ENCODE results near the gene PPP1R9A.

PPP1R9A gene
- total RNA-seq = 0.06 to 2.2 (median 0.39) reads per million in 18 experiments

DNA sequence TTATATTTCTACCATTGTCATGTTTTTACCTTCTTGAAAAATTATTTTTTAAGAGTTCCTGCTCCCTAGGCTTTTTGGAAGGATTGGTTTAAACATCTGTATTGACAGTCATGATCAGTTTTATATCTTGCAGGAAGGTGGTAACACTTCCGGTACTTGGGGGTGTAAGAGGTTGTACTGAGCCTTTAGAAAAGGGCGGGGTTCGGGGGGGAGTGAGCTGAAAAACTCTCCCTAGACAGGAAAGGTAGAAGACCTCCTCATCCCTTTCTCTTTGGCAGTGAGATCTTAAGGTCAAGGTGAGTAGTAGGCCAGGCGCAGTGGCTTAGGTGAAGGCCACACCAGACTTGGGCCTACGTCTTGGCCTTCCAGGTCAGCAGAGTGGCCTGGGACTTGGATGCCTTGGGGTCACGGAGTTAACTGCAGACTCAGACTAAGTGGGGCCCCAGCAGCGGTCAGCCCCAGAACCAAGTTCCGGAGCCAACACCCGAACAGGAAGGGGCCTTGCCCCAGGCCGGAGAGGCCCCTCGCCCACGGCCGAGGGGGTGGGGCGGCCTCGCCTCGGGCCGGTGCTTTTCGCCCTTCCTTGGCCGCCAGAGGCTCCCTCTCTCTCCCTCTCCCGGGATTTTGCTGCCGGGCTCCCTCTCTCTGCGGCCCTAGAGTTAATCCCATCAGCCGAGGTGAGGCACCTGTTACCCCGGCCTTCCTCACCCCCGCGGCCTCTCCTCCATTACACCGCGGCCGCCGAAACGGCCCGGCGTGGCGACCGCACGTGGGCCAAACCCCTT is at the start of gene PPP1R9A:
Gene PPP1R9A, plus strand, starts transcription at position 569 of the 785 bp plus-strand sequence. CDS start 2,520 bp downstream, outside the sequence.
- no peak for DNase-seq

DNA sequence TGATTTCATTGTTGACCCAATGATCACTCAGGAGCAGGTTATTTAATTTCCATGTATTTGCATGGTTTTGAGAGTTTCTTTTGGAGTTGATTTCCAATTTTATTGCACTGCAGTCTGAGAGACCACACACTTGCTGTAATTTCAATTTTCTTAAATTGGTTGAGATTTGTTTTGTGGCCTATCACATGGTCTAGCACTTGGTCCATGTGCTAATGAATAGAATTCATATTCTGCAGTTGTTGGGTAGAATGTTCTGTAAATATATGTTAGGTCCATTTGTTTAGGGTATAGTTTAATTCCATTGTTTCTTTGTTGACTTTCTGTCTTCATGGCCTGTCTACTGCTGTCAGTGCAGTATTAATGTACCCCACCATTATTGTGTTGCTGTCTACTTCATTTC is 36.3 kb upstream of the PPP1R9A start:
- no peak for DNase-seq

DNA sequence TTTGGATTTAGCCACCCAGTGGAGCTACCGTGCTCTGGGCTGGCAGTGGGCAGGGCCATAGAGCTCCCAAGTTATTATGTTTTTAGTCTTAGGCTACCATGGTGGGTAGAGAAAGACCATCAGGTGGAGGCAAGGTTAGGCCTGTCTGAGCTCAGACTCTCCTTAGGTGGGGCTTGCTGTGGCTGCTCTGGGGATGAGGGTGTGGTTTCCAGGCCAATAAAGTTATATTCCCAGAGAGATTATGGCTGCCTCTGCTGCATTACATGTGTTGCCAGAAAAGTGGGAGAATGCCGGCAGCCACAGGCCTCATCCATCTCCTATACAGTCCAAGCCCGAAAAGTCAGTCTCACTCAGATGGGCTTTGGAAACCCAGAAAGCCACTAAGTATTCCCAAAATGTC is 34.2 kb upstream of the PPP1R9A start:
- DNase-seq = no peak

DNA sequence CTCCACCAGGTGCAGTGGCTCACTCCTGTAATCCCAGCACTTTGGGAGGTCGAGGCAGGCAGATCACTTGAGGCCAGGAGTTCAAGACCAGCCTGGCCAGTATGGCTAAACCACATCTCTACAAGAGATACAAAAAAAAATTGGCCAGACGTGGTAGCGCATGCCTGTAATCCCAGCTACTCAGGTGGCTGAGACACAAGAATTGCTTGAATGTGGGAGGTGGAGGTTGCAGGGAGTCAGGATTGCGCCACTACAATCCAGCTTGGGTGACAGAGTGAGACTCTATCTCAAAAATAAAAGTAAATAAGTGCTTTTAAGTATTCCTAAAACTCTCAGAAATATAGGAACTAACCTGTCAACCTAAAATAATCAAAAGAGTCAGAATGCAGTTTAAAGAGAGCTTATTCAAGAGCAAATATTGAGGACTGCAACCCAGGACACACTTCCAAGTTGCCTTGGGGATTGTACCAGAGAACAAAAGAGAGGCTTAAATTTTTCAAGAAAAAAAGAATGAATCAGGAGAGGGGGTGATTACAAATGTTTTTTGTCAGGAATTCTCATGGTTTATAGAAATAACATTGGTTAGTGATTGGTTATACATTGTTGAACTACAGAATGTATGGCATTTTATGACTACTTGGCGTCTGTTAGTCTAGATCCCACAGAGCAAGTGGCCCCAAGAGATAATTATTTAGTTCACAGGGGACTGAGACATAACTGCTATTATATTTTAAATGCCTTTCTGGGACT is 33.2 kb upstream of the PPP1R9A start:
- no peak for DNase-seq

DNA sequence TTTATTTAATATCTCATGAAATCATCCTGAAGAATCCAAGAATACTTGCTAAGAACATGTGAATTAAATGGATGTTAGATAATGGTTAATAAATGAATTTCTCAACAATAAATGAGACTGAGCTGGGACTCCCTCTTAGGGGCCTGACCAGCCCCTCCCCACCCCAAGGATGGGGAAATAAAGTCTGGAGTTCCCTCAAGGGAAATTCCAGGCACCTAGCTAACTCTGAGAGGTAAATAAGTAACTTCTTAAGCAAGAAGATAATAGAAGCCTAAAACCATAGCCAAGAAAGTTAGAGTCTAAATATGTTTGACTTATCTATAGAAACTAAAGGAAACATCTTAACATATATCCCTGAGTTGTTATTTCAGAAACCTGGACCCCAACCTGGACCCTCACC is 32.2 kb upstream of the PPP1R9A start:
- no peak for DNase-seq

DNA sequence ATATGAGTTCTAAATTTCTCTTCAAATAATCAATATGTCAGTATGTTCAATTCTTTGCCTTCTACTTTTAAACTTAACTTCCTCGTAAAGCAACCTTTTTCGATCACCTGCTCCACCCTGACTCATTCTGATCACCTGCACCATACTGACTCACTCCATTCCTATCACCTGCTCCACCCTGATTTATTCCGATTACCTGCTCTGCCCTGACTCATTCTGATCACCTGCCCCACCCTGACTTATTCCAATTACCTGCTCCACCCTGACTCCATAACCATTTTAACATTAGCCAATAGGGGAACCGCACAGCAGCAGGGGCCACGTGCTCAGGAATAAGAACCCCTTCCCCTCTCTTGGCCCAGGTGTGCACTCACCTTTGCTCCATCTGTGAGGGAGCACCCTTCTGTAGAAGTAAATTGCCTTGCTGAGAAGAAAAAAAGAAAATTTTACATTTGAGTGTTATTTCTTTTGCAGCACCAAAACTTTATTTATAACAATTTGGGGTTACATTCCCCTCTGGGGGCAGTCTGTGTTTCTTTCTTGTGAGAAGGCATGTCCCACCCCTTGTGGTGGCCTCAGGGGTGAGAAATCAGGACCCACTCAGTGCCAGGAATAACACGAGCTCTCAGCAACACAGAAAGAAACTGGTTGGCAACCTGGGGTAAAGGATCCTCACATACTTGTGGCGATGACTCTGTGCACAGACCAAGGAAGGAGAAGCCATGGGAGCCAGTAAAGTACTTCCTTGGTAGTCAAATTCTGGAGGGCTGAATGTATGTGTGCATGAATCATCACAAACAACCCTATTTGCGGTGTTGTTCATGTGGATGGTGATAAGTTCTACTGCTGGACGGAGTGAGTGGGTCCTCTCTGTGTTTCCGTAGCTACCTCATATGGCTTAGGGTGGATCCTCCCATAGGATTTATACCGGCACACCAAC is 29.4 kb upstream of the PPP1R9A start:
- no peak for DNase-seq

DNA sequence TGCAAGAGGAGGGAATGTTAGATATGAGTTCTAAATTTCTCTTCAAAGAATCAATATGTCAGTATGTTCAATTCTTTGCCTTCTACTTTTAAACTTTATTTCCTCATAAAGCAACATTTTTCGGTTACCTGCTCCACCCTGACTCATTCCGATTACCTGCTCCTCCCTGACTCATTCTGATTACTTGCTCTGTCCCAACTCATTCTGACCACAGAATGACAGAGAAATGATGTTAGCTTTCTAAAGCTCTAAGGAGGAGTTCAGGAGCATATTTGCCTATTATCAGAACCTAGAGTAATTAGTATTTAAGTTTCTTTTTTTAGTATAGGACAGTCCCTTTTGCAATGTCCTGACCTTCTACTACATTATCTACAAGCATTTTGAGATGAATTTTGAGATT is 24.5 kb upstream of the PPP1R9A start:
- DNase-seq = no peak

DNA sequence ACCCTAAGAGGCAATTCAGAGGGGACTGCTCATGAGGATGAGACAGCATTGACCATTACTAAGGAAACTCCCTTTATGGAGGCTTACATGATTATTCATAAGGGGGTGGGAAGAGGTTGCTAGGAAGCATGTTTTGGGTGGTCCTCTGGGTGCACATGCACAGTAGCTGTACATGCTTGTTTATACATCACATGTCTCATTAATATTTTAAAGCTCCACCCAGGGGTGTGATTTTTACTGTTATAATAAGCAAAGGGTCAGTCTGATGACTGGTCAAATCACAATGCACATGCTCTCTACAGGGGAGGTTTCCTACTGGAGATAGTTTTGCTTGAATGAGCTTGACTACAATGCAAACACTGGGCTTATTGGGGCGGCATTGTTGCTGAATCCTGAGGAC is 23.8 kb upstream of the PPP1R9A start:
- DNase-seq = no peak

DNA sequence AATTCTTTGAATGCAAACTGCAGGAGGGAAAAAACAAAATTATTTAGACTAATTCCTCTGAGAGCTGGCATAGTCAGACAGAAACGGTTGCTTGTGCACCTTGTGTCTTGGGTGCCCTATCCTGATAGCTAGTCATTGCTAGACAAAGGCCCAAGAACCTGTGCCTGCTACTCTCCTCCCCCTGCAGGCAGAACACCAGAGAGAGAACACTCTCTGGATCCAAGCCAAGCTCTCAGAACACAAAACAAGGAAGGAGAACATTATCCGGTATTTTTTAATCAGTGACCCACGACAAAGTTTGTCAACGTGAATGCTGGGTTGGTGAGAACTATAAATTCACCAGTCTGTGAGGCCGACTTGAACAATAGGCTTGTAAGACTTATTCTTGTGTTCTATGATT is 18.8 kb upstream of the PPP1R9A start:
- DNase-seq = no peak

DNA sequence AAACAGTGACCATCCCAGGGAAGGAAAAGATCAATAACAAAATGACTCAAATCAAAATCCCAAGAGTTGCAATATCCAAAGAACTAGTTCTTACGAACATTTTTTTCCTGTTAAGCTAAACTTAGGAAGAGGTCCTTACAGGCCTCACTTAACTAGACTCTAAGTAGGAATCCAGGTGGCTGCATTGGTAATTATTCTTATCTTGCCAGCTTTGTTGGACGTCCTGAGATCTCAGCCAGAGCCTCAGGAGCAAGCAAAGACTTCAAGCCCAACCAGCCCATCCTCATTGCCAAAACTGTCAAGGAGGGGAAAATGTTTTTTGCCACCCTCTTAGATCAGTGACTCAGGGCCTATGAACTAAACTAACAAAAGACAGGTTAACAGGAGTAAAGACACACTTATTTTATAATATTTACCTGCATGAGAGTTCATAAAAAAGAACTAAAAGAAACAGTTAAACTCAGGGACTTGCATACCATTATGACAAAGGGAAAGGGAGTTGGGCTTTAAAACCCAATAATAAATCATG is 18.3 kb upstream of the PPP1R9A start:
- no peak for DNase-seq

DNA sequence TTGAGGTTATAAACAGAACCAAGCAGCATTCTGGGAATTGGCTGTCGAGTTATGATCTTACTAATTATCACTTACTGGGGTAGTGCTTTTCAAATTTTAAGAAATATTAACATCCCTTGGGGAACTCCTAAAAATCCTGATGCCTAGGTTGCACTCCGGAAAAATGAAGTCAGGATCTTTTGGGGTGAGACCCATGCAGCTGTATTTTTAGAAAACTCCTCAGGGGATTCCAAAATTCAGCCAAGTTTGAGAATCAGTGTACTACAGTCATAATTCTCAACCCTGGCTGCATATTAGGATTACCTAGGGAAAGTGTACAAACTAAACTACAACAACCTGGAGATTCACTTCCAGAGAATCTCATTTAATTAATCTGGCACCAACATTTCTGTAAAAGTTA is 17.2 kb upstream of the PPP1R9A start:
- no peak for DNase-seq

DNA sequence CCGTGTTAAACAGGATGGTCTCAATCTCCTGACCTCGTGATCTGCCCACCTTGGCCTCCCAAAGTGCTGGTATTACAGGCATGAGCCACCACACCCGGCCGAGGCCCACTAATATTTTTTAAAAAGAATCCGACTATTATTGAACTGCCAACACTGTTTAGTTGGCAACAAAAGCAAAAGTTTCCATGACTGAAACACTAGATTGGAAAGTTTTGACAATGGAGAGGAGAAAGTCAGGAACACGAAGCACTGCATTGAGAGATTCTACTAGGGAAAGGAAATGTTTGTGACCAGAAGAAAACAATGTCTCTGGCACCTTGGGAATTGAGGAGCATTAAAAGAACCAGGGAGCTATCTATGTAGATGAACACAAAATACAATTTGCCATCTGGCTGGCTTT is 13.7 kb upstream of the PPP1R9A start:
- DNase-seq = no peak

DNA sequence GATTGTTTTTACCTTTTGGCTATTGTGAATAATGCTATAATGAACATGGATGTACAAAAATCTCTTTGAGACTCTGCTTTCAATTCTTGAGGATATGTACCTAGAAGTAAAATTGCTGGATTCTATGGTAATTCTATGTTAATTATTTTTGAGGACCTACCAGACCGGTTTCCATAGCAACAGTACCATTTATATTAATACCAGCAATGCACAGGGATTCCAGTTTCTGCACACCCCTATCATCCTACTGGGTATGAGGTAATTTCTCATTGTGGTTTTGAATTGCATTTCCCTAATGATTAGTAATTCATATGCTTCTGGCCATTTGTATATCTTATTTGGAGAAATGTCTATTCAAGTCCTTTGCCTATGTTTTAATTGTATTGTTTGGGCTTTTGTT is 9.9 kb upstream of the PPP1R9A start:
- DNase-seq = no peak

DNA sequence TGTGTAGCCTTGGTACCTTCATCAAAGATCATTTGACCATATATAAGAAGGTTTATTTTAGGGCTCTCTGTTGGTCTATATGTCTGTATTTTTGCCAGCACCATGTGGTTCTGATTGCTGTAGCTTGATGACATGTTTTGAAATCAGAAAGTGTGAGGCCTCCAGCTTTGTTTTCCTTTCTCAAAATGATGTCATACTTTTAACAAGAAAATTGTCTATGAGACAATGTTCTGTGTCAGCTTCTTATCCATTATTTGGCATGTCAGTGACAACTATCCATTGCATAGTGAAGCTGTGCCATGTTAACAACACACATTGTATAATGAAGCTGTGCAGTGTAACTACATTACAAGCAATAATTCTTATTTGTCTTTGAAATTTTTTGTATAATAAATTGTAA is 9.1 kb upstream of the PPP1R9A start:
- no peak for DNase-seq

DNA sequence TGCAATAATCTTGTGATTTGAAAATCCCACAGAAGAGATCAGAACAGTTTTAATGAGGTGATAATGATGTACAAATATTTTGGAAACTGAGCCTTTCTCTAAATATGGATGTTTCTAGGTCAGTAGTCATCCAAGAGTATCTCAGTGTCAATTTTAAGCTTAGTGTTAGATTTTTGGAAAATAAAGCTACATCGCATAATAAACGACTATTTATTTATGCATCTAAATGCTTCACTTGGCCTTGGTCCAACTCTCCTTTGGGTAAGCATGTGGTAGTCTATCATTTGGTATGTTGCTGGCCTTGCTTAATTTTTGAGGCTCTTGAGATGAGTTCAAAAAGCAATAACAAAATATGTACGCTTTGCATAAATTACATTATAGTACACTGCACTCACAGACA is 5.4 kb upstream of the PPP1R9A start:
- no peak for DNase-seq

DNA sequence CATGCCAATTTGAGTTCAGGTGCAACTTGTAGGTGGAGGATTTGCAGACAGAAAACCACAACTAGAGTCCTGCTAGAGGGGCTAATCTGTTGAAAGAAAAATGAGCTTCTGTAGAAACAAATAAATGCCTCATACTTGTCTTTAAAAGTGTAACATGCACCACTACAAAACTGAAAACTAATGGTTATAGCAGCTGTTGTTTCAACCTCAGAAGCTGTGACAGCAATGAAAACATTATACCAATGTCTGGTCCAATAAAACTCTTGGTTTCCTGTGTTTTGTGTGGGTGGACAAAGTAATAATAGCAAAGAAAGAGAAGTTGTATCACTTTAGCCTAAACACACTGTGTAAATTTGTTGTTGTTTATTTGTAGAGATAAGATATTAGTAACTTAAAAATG is 3.4 kb upstream of the PPP1R9A start:
- DNase-seq = no peak

DNA sequence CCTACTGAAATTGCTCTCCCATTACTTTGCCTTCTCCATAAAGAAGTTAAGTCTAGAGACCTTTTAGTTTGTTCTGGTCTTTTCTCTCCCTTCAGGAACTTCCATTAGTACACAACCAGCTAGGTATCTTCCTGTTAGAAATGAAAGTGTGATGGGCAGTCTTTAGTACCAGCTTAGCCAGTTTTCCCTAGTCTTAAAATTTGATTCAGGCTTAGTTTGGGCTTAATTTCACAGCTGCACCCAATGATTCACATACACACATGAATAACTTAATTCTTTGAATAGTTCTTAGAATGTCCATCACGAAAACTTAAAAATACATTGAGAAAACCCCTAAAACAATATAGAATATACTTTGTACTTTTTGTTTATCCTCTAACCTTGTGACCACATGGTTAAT is 2.4 kb upstream of the PPP1R9A start:
- no peak for DNase-seq

DNA sequence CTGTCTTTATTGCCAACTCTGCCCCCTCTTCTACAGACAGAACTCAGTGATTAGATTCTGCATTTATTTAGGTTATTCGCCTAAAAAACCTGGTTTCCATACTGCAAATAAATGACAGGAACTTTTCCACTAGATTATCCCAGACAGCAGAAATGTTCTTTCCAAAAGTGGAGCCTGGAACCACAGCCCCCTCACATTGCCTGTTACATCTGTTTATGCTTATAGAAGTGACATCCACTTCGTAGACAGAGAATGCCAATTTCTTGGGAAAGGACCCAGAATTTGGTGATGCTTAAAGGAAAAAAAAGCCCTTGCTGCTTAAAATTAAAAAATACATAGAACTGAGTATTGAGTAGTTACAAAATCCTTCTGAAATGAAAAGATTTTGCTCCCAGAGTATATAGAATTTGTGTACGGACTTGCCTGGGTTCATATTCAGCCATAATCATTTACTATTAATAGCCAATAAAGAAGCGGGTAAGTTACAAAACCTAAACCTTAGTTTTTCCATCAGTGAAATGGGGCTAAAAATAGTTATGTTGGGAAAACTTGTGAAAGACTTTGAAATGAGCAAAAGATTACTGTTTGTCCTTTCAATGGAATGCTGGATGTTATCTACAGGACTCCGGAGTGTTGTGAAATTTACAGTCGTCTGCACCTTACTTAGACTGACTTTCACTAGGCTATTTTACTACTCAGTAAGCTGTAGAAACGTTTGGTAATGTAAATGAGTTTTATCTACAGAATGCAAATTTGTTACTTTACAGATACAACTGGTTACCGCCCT is 1.1 kb upstream of the PPP1R9A start:
- DNase-seq = no peak

DNA sequence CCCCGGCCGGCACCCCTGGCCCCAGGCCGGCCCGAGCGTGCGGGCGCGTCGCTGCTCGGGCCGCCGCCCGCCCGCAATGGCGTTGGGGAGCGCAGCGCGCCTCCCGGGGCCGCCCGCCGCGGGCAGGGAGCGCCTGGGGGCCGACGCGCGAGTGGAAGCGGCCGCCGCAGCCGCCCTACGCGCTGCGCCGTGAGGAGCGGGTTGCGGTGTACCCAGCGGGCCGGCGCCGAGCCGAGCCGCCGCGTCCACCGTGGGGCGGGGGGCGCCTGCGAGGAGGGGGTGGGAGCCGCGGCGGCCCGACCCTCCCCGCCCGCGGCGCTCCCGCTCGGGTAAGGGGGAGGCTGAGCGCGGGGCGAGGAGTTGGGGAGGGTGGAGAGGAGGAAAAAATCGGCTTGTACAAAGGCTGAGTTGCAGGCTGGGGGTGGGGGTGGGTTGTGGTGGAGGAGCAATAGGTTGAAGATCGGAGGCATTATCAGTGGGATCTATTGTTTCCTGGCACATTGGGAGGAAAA is 473 bp downstream of the PPP1R9A start:
- DNase-seq = no peak

DNA sequence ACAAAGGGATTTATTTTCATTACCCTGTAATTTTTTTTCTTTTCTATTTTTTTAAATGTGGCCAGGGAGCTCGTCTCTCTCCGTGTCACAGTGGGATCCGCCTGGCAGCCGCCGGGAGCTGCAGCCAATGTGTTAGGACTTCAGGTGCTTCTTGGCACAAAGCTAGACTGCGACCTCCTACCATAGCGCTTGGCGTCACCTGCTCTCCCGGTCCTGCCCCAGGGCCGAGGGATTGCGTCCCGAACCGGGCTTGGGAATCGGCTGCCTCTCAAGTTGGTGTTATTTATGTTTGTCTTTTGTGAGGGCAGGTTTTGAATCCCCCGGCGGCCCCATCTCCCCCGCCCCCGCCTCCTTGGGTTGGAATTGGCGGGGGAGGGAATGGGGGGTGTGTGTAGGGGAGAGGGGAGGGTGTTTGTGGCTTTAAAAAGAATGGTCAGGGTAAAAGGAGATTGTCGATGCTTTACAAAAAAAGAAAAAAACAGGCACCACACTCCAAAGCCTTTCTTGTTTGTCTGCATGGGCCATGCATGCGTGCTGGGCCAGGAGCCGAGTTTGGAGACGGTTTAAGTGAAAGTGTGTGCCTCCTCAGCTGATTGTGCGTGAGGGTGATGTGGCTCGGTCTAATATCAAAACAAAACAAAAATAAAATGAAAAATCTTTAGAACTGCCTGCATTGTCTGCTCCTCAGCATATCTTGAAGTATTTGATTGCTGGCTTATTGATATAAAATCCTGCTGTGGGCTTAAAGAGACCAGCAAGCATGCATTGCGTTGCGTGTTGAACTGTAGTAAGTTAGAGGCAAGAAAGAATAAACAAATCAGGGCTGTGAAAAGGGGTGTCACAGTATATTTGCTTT is 1.2 kb downstream of the PPP1R9A start:
- DNase-seq = no peak

DNA sequence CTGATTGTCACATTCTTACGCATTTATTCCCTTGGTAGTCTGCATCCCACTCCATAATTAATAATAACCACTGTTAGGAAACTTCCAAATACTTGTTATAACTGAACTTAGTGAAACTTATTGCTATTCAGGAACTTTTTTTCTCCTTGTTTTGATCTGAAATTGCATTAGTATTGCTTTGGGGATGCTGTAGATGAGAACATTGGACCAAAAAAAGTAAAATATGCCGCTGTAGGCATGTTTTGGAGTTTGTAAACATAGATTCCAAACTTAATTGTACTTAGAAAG is 1.7 kb downstream of the PPP1R9A start:
- no peak for DNase-seq

Measured in inflammatory macrophage (primary cell).